HG02610 (cell line): Measurements from ENCODE around the gene ARID3B.
"Not testable (repeated sequence)": the region's sequence is repeated elsewhere in the genome, so short reads cannot be mapped to it uniquely, and the experiment has no call there.

Experiments used
- ATAC-seq: cut with Tn5 transposase; IDR thresholded peaks from one replicate; pipeline ENCODE4 v1.9.1; 2021; ENCODE audit warnings: mild to moderate bottlenecking, moderate library complexity; ENCODE audit not compliant: unreplicated experiment

Gene ARID3B, protein sequence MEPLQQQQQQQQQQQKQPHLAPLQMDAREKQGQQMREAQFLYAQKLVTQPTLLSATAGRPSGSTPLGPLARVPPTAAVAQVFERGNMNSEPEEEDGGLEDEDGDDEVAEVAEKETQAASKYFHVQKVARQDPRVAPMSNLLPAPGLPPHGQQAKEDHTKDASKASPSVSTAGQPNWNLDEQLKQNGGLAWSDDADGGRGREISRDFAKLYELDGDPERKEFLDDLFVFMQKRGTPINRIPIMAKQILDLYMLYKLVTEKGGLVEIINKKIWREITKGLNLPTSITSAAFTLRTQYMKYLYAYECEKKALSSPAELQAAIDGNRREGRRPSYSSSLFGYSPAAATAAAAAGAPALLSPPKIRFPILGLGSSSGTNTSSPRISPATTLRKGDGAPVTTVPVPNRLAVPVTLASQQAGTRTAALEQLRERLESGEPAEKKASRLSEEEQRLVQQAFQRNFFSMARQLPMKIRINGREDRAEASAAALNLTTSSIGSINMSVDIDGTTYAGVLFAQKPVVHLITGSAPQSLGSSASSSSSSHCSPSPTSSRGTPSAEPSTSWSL

DNA sequence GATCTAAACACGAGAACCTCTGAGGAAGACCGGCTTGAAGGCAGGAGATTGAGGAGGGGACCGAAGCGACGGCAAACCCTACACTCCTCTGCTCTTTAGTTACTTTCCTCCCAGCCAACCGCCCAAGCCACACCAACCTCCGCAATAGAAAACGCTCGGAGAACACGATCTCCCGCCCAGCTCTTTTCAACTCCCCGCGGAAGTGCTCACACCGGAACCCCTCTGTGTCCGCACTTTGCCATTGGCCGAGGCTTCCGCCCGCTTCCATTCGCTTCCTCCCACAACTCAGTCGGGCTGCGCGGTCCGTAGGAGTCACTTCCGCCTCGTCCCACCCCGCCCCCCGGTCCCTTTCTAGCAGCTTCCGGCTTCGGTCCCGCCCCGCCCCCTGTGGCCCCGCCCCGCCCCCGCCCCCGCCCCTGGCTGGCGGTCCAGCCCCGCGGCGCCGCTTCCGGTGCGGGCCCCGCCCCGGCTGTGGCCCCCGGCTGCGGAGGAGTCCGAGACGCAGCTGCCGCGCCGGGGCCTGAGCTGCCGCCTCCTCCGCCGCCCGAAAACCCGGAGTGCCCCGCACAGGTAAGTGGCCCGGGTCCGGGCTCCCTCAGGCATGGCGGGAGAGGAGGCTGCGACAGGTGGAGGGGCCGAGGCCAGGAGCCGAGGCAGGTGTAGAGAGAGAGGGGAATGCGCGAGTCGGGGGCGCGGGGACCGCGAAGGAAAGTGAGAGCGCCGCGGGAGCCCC lies at the start of gene ARID3B:
Gene ARID3B (plus strand): TSS at position 460 of the 733 bp plus-strand sequence. CDS start 2,717 bp downstream, outside the sequence.
- peak; percentile 83 for ATAC-seq

DNA sequence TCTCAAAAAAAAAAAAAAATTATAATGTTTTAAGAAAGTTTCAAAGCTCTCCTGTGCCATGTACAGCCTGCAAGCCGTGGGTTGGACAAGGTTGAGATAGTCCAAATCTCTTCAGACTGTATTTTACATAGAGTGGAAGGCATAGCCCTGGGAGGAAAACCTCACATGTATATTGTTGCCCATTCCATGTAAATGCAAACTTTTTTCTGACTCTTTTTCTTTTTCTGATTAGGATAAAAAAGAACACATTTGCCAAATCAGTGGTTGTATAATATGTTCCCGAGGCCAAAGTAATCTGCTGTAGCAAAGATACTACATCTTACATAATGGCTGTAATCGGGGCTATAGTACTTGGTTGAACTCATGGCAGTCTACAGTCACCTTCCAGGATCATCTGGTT lies 44.4 kb upstream of the ARID3B start:
- ATAC-seq, result no peak

DNA sequence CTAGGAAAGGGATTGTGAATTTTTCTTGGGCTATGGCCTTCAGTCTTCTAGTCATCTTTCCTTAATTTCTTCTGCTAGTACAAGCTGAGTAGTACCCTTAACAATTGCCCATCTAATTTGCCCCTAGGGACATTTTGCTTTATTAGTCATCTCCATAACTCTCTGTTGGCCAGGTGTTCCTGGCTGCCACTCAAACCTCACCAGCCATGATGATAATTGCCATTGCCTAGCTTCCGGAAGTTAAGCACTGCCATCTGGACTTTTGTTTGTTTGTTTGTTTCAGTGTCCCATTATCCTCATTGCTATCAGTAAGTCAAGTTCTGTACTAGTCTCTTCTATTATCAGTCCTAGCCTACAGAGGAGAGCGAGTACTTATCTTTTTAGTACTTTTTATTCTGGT lies 43.4 kb upstream of the ARID3B start:
- no peak for ATAC-seq

DNA sequence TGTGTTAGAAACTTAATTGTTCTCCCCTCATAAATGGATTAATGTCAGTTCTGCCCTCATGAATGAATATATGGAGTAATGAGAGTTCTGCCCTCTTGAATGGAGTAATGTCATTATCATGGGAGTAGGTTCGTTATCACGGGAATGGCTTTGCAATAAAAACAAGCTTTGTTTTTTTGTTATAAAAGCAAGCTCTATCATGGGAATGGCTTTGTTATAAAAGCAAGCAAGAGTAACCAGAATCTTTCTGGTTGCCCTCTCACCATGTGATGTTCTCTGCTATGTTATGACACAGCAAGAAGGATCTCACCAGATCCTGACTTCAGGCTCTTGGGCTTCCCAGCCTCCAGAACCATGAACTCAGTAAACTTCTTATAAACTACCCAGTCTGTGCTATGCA lies 41.7 kb upstream of the ARID3B start:
- ATAC-seq, result no peak

DNA sequence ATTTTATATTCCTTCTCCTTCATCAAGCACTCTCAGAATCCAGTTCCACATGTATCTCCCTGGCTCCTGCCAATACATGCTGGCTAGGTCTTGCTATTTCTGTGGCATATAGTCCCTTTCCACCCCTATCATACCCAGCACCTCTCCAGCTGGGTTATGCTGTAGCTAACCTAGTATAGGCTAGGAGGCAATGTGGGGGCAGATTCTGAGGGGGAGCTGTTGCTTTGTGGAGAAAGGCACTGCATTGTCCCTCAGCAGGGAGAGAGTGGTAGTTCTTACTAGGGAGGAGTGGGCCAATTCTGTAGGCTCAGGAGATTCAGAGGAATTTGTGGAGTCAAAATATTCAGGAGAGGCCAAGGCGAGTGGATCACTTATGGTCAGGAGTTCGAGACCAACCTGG lies 40.6 kb upstream of the ARID3B start:
- ATAC-seq, result no peak

DNA sequence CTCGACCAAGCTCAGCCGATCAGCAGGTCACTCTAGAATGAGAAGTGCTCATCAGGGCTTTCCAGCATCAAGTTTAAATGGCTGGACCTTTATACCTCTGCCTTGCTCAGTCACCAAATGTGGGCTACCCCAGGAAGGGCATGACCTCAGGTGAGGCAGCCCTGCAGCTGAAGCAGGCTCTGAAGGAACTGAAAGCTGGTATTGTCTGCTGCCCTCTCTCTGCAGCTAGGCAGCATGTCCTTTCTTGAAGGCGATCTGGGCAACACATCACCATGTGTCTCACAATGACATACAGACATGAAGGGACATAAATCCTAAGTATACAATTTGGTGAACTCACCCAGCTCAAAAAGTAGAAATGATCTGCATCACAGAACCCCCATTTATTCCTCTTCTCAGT lies 38.7 kb upstream of the ARID3B start:
- no peak for ATAC-seq

DNA sequence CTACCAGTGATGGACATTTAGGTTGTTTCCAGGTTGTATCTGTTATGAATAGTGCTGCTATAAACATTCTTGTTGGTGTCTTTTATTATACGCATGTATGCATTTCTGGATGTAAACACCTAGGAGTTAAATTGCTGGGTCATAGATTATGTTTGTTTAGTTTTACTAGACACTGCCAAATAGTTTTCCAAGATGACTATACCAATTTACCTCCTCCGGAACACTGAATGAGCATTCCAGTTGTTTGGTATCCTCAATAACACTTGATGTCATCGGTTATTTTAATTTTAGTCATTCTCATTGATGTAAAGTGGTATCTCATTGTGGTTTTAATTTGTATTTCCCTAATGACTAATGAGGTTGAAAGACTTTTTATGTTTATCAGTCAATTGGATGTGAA lies 36.6 kb upstream of the ARID3B start:
- no peak for ATAC-seq

DNA sequence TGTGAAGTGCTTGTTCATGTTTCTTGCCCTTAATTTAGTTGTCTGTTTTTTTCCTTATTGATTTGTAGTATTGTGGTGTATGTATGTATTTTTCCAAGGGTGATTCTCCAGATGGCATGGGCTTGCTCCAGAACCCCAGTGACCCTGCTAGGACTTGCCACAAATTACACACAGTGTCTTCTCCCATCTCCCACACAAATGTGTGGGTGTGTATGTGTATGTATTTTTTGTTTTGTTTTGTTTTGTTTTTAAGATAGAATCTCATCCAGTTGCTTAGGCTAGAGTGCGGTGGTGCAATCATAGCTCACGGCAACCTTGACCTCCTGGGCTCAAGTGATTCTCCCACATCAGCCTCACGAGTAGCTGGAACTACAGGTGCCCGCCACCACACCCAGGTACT lies 36.2 kb upstream of the ARID3B start:
- ATAC-seq, result no peak

DNA sequence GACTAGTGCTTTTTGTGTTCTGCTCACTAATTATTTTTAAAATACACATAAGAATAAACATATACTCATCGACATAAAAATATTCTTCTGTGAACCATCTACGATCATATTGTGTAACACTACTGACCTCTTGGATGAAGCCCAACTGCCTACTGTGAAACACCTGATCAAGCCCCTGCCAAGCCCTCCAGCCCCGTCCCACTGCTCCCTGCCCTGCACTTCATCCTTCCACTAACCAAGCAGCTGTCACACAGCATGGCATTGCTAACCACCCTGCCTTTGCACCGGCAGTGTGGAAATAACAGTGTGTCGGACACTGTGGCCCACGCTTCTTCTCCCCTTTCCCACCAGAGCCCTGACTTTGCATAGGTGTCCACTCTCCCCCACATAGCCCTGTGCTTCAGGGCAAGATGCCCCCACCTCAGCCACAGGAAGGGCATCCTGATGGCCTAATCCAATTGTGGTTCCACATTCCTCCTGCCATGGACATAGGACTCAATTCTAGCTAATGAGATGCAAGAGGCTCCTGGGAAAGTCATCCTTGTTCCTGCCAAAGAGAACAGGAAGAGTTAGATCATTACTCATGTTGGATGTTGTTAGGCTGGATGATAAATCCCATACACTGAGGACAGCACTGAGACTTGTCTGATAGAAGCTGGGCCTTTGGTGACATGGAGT lies 35.0 kb upstream of the ARID3B start:
- ATAC-seq, result no peak

DNA sequence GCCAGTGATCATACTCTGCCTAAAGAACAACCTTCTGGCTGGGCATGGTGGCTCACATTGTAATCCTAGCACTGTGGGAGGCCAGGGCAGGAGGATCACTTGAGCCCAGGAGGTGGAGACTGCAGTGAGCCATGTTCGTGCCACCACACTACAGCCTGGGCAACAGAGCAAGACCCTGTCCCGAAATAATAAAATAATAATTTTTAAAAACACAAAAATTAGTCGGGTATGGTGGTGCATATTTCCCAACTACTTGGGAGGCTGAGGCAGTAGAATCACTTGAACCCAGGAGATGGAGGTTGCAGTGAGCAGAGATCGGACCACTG lies 34.5 kb upstream of the ARID3B start:
- no peak for ATAC-seq

DNA sequence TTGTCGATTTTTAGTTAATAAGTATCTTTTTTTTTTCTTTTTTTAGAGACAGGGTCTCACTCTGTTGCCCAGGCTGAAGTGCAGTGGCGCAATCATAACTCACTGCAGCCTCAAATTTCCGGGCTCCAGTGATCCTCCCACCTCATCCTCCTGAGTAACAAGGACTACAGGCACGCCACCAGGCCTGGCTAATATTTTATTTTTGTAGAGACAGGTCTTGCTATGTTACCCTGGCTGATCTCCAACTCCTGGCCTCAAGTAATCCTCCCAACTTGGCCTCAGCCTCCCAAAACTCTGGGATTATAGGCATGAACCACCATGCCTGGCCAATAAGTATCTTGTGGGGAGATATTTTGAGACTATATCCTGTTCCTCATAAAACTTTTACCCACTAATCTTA lies 29.4 kb upstream of the ARID3B start:
- ATAC-seq, result no peak

DNA sequence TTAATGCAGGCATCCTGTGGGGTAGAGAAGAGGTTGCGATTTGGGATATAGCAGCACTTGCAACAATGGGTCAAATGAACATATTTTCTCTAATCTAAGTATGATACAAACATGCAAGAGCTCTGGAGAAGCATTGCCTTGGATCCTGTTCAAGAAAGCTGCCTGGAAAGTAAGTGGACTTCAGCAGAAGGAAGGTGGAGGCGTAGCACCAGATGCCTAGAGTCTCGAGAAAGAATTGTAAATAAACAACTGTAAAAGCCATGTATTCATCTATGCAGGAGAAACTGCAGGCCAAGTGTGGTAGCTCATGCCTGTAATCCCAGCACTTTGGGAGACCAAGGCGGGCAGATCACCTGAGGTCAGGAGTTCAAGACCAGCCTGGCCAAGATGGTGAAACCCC lies 27.0 kb upstream of the ARID3B start:
- ATAC-seq, result not testable (repeated sequence)

DNA sequence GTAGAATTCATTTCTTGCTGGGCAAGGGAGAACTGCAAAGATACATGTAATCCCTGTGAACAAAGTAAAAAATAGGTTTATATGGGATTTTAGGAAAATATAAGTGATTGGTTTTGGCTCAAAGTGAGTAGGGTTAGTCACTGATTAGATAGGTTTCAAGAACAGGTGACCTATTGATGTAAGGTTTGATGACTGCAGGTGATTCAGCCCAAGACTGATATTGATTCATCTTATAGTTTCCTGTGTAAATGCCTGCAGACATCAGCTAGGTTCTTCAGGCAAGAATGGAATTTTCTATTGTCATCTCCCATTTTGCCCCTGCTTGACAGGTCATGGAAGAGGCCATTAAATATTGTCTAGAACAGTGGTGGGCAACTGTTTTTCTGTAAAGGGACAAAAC lies 23.9 kb upstream of the ARID3B start:
- ATAC-seq, result no peak

DNA sequence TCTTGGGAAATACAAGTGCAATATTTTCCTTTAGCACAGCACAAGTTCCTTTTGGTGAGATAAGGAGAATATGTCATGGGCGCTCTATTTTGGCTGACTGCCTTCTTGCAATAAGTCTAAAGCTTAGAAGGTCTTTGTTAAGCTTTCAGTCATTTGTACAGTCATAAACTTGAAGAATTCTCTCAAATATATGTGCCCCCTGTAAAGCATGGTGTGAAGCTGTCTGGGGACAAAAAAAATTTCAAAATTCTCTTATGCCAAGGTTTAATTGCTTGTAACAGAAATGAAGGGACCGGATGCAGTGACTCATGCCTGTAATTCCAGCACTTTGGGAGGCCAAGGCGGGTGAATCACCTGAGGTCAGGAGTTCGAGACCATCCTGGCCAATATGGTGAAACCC lies 21.7 kb upstream of the ARID3B start:
- no peak for ATAC-seq

DNA sequence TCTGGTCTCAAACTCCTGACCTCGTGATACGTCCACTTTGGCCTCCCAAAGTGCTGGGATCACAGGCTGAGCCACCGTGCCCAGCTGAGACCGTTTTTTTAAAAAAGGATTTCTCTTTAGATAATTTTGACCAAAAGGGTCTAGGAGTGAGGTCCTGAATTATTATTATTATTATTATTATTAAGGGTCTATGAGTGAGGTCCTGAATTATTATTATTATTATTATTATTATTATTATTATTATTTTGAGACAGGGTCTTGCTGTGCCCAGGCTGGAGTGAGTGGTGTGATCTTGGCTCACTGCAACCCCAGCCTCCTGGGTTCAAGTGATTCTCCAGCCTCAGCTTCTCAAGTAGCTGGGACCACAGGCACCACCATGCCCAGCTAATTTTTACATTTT lies 20.6 kb upstream of the ARID3B start:
- no peak for ATAC-seq

DNA sequence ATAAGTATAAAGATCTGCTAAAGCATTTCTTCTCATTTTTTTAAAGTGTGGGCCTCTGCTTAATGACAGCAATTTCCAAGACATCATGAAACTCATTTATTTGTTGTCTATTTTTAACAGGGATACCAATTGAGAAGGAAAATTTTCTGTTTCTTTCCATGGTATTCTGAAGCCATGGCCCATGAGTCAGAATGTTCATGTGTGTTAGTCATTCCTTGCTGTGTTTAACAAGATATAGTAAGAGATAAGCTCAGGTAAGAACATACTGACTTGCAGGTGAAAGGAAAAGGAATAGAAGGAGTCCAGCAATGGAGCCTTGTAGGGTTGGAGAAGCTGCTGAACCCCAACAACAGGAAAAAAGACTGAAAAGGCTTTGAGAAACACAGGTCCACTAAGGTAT lies 17.0 kb upstream of the ARID3B start:
- ATAC-seq, result no peak

DNA sequence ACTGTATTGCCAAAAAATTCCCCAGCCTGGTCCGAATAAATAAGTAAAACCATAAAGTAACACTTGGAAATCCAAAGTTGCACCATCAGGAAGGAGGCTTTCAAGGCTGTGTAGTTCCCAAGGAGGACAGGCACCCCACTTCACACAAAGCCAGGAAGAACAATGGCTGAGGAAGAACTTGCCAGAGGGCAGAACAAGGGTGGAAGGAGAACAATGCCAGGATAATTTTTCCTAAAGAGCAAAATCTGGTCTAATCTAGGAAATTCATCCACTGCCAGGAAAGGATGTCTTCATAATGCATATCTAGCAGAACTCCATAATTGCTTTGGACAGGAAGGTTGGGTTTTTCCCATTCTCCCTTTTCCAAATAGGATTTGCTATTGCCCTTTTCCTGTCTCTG lies 15.7 kb upstream of the ARID3B start:
- ATAC-seq, result no peak

DNA sequence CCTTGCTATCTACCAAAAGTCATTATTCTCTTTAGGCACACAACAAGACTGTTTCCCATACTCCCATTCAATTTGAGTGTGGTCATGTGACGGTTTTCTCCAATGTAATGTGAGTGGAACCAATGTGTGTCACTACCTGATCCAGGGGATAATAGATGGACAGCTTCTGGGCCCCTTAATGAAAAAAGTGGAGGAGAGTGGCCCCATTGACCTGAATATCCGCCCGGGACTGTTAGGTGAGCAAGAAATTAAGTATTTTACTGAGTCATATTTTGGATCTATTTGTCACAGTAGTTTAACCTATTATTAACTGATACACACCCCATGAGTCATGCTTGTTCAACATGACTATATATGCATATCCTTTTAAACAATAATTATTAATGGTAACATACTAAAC lies 15.1 kb upstream of the ARID3B start:
- no peak for ATAC-seq

DNA sequence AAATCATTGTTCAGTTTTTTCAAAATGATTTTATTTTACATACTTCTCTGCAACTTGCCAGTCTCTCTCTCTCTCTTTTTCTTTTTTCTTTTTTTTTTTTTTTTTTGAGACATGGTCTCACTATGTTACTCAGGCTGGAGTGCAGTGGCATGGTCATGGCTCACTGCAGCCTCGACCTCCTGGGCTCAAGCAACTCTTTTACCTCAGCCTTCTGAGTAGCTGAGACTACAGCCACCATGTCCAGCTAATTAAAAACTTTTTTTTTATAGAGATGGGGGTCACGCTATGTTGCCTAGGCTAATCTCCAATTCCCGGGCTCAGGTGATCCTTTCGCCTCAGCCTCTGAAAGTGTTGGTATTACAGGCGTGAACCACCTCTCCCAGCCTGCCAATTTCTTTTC lies 12.1 kb upstream of the ARID3B start:
- ATAC-seq, result no peak

DNA sequence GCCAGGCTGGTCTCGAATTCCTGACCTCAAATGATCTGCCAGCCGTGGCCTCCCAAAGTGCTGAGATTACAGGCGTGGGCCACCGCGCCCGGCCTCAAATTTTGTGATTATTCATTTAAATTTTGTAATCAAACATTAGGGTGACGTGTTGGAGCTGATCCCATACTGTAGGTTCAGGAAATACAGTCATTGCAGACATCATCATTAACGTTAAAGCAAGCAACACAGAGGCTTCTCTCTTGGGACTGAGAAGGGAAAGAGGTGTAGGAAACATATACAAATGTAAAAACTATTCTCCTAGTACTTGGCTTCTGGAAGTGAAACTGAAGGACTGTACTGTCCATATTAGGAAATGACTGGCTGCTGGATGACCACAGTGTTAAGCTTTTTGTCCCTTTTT lies 11.1 kb upstream of the ARID3B start:
- ATAC-seq, result no peak

DNA sequence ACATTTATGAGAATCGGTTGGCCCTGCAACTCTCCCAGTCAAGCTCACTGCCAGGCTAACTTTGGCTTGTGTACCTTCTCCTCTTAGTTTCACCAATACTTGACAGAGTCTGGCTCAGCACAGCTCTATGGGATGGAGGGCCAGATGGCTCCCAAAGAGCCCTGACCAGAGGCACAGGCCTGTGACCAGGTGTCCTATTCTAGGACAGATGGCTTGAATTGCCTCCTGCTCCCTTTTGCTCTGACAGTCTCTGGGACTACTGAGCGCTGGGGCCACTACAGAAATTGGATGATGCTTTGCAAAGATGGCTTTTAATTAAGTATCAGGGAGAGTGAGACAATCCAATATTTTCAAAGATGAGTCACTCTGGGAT lies 10.3 kb upstream of the ARID3B start:
- no peak for ATAC-seq
